ENCODE results near the gene FUT3.

FUT3 gene

DNA sequence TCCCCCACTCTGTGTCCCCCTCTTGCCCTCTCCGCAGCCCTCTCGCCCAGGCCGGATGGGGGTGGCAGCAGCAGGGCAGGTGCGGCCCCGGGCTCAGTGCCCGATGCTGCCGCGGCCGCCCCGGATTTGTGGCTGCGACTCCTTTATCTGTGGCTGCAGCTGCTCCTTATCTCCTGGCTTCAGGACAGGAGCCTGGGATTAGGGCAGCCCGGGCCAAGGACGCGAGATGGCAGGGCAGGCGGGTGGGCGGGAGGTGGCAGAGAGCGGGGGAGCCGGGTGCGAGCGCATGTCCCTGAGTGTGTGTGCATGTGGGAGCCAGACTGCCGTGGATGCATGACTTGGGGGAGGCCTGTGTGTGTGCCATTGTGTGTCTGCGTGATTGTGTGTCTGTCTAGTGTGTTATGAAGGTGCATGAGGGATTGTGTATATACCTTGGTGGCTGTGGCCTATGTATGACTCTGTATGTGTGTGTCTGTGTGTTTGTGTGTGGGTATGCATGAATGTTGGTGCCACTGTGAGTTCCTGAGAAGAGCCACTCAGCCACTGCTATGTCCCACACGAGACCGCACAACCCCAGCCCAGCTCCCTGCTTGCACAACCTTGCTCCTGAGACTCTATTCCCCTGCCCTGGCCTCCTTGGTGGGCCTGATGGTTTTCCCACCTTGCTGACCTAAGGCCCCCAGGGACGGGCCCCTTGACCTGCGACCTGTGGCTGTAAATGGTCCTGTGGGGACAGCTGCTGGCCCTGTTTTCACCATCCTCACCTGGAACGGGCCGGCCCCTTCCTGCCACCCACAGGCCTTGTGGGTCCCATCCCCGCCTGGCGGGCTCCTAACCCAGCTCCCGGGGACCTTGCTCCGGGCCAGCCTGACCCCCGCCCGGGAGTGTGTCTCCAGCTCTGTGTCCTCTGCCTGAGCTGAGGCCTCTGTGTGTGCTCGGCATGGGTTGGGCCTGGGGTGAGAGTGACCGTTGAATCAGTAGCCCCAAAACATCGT lies 51.7 kb downstream of the FUT3 start:
- no peak for DNase-seq

DNA sequence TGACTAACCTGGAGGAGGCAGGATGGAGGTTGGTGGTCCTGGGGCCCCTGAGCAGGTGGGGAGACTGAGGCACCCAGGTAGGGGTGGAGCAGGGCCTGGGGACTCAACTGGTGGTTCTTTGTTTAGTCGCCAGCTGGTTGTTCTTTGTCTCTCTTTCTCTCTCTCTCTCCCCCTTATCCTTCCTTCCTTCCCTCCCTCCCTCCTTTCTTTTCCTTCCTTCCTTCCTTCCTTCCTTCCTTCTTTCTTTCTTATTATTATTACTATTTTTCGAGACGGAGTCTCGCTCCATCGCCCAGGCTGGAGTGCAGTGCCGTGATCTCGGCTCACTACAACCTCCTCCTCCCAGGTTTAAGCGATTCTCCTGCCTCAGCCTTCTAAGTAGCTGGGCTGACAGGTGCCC lies 53.0 kb downstream of the FUT3 start:
- no peak for DNase-seq

DNA sequence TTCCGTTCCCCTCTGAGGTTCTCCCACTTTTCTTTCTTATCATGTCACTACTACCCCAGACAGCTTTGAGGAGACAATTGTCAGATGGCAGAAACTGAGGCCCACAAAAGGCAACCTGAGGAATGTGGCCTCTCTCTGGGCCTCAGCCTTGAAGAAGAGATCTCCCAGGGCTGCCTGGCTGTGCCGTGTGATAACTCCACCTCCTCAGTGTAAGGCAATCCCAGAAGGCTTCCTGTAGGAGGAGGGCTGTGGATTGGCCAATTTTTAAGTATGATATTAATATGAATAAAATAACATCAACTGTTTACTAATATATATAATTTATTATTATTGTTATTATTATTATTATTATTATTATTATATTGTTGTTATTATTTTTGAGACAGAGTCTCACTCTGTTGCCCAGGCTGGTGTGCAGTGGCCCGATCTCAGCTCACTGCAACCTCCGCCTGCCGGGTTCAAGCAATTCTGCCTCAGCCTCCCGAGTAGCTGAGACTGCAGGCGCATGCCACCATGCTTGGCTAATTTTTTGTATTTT lies 55.8 kb downstream of the FUT3 start:
- DNase-seq = no peak

DNA sequence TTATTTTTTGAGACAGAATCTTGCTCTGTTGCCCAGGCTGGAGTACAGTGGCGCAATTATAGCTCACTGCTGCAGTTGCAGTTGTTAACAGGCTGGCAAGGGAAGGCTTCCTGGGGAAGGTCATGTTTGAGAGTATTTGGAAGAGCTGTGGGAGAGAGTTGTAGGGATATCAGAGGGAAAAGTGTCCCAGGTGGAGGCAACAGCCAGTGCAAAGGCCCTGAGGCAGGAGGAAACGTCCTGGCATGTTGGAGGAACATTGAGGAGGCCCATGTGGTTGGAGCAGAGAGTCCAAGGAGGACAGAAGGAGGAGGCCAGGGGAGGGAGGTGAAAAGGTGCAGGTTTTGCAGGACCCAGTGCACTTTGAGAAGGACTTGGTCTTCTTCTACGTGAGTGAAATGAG lies 58.1 kb downstream of the FUT3 start:
- no peak for DNase-seq
